IMR-90 (cell line): ENCODE data around the gene MEF2B.

Experiments used
- CEBPB ChIP-seq: IDR thresholded peaks from 2 replicates; pipeline ENCODE4 v1.6.1; 2012; ENCODE audit warnings: low read depth, low read length, improper control_type of control experiment
- CTCF ChIP-seq: conservative IDR thresholded peaks from 2 replicates; pipeline ENCODE4 v1.5.1; 2012; ENCODE audit warnings: mild to moderate bottlenecking, low read depth, low read length, improper control_type of control experiment
- FOS ChIP-seq: fragments of 150-350 bp; IDR thresholded peaks from 2 replicates; pipeline ENCODE4 v1.6.1; 2016; ENCODE audit warnings: low read depth, low read length
- MAZ ChIP-seq: IDR thresholded peaks from 2 replicates; pipeline ENCODE4 v1.6.1; 2012; ENCODE audit warnings: low read depth, mild to moderate bottlenecking, low read length, improper control_type of control experiment, moderate library complexity, borderline replicate concordance
- MXI1 ChIP-seq: IDR thresholded peaks from 2 replicates; pipeline ENCODE4 v1.6.1; 2012; ENCODE audit warnings: low read depth, mild to moderate bottlenecking, low read length, moderate library complexity, borderline replicate concordance
- NFE2L2 ChIP-seq: fragments of 150-350 bp; IDR thresholded peaks from 2 replicates; pipeline ENCODE4 v1.6.1; 2016; ENCODE audit warnings: low read depth, mild to moderate bottlenecking, low read length
- POLR2A ChIP-seq: IDR thresholded peaks from 2 replicates; pipeline ENCODE4 v1.6.1; 2012; ENCODE audit warnings: mild to moderate bottlenecking, low read depth, low read length
- RAD21 ChIP-seq: IDR thresholded peaks from 2 replicates; pipeline ENCODE4 v1.6.1; 2012; ENCODE audit warnings: low read length, improper control_type of control experiment
- RCOR1 ChIP-seq: IDR thresholded peaks from 2 replicates; pipeline ENCODE4 v1.6.1; 2012; ENCODE audit warnings: mild to moderate bottlenecking, low read length, improper control_type of control experiment; ENCODE audit not compliant: insufficient replicate concordance
- RFX5 ChIP-seq: IDR thresholded peaks from 2 replicates; pipeline ENCODE4 v1.8.0; 2012; ENCODE audit warnings: low read depth, mild to moderate bottlenecking, low read length, moderate library complexity
- SMC3 ChIP-seq: fragments of 150-350 bp; IDR thresholded peaks from 2 replicates; pipeline ENCODE4 v1.6.1; 2016; ENCODE audit warnings: low read depth, mild to moderate bottlenecking, antibody characterized with exemption, low read length, moderate library complexity
- USF2 ChIP-seq: fragments of 150-350 bp; IDR thresholded peaks from 2 replicates; pipeline ENCODE4 v1.6.1; 2017; ENCODE audit warnings: mild to moderate bottlenecking, antibody characterized with exemption, low read length, low read depth

- TF ChIP-seq POLR2A (no peak), CTCF (no peak), SMC3 (no peak), CEBPB (no peak), RCOR1 (no peak), FOS (no peak), MXI1 (no peak), RAD21 (no peak), USF2 (no peak), MAZ (no peak), RFX5 (no peak), NFE2L2 (no peak)
These were observed 16.7 kb upstream of the MEF2B start for GRCh38 chr19:19186742-19187141.
